GM19395 (cell line): ENCODE data around the gene HHAT.

Source experiments
- ATAC-seq: cut with Tn5 transposase; IDR thresholded peaks from one replicate; pipeline ENCODE4 v1.9.1; 2021; ENCODE audit warnings: mild to moderate bottlenecking, moderate library complexity; ENCODE audit not compliant: unreplicated experiment

Gene HHAT

GRCh38 chr1:210477328-210477924 is 148.7 kb downstream of the HHAT start:
- no peak for ATAC-seq

GRCh38 chr1:210478820-210479219 is 150.1 kb downstream of the HHAT start:
- ATAC-seq, result no peak

GRCh38 chr1:210482491-210482890 is 153.8 kb downstream of the HHAT start:
- no peak for ATAC-seq

GRCh38 chr1:210482945-210483617 is 154.4 kb downstream of the HHAT start:
- no peak for ATAC-seq

DNA sequence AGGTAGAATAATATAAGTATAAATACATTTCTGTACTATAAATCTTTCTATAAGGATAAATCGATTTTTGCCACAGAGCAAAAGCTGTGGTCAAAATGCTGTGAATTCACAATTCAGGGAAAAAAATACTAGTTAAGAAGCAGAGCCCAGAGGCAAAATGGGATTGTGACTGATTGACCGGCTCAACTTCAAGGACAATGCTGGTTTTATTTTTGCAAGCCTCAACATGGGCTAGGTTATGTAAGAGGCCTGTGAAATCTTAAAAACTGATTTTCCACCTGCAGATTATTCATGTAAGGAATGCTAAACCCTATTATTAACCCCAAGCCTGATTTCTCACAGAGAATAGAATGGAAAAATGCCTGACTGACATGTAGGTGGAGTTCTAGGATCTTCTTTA is 155.1 kb downstream of the HHAT start:
- no peak for ATAC-seq

DNA sequence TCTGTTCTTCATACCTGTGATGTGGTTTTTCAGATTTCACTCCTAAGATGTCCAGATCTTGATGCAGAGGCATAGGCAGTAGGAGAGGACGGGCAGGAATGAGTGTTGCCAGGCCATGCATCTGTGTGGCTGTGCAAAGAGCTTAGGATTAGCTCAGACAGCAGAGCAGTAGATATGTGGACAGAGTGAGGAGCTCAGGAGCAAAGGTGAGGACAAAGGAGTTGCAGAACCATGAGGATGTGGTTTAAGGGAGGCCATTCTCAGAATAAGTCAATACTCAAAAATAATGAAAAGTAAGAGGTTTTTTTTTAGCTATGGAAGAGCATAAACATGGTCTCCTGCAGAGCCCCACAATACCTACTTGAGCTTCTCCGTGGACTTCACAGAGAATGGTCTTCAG is 158.3 kb downstream of the HHAT start:
- no peak for ATAC-seq

GRCh38 chr1:210489491-210489890 is 160.8 kb downstream of the HHAT start:
- no peak for ATAC-seq

- ATAC-seq, result no peak
These were observed 162.1 kb downstream of the HHAT start for GRCh38 chr1:210490781-210491180.

DNA sequence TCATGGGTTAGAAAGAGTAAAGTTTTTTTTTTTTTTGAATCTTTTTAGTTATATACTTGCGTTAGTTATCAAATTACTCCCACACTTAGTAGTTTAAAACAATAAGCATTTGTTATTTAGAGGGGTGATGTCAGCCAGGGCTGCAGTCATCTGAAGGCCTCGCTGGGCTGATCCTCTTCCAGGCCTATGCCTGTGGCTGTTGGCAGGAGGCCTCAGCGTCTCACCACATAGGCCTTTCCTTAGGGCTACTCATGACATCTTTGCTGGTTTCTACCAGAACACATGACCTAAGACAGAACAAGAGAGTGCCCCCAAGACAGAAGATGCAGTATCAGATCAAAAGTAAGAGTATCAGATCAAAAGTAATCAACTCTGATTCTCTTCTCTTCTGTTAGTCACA is 167.4 kb downstream of the HHAT start:
- ATAC-seq, result no peak

- no peak for ATAC-seq
These were observed 171.3 kb downstream of the HHAT start for GRCh38 chr1:210499956-210500355.

- ATAC-seq, result no peak
These were observed 172.1 kb downstream of the HHAT start for GRCh38 chr1:210500831-210501230.

- ATAC-seq, result no peak
These were observed 175.6 kb downstream of the HHAT start for GRCh38 chr1:210504286-210504685.

DNA sequence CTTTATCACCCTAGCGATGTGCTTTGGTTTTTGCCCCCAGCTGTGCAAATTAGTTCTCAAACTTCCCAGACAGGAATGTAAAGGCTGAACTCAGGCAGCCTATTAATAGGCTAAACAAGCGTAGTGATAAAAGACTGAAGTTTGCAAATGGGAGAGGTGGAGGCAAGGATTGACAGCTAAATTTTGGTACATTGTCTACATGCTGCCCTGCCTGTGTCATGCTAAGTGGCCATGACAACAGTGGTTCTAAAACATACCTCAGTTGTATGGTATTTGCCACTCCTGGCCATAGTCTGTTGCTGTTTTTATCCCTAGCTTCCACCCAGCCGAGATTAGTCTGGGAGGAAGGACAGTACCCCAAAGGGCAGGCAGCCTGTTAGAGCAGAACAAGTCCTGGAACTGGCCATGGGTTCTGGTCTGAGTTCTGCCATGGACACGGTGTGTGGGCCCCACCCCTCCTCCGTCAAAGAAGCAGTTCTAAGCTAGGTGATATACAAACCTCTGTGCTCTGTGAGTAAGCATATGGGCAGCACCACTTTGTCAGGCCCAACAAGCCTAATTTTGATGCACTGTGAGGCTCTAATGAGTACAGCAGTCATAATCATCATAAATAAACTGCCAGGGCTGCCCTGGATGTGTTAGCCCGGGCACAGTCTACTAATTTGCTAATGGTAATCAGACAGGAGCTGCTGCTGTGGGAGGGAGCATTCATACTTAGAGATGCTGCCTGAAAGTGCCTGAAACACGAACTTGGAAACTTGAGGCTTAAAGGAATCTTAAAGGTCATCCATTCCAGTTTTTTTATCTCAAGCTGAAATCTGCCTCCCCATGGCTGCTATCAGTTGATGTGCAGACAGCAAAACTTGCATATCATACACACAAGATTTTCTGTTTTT is 177.1 kb downstream of the HHAT start:
- no peak for ATAC-seq

DNA sequence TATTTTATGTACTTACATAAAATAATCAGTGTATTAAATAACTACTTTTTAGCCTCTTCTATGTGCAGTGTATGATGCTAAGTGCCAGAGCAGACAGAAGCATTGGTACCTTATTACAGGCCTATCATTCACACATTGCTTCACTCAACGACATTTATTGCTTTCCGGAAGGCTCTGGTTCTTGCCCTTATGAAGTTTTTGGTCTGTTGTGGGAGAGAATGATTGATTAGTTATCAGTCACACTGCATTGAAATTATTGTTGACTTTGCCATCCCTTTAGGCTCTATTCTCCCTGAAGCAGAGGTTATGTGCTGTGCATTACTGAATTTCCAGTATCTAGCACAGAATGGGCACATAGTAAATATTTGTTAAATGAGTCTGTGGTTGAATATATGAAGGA is 178.0 kb downstream of the HHAT start:
- no peak for ATAC-seq

DNA sequence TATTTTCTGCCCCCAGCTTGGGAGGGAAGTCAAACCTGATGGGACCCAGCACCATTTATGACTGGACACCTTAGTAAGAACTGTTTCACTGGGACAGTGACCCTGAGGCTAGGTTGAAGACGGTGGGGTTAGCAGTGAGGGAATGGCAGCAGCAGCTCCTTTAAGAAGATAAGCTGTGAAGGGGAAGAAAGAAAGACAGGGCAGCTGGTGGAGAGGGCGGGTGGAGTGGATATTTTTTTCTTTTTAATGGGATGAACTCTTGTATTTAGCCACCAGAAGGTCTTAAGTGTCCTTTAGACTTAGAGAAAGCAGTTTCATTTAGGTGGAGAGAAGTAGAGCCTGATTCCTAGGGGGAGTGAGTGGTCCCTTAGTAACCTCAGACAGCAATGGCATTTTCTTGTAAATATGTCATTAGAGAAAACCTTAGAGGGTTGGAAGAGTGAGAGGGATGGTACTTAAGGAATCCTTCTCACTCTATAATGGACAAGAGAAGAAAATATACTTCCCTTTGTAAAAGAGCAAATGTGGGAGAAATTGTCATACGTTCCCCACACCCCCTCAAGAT is 187.5 kb downstream of the HHAT start:
- no peak for ATAC-seq

- no peak for ATAC-seq
These were observed 188.2 kb downstream of the HHAT start for GRCh38 chr1:210516697-210517459.

GRCh38 chr1:210523830-210524229 is 195.1 kb downstream of the HHAT start:
- ATAC-seq, result no peak

- ATAC-seq, result no peak
These were observed 197.2 kb downstream of the HHAT start for GRCh38 chr1:210525716-210526454.

DNA sequence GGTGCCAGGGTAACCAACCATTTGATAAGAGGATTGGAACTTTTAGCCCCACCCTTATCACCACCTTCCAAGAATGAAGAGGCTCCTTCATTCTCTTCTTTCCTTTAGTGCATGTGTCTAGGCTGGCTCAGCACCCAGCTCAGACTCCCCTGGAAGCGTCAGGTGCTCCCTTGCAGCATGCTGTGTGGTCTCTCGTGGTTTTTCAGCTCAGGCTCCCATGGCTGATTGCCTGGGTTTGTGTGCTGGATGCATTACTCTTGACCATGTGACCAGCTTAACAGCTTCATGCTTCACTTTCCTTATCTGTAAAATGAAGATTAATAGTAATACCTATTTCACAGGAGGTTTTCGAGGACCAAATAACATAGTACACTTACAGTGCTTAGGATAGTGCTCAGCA is 198.4 kb downstream of the HHAT start:
- no peak for ATAC-seq
